SK-N-SH (cell line): Measurements from ENCODE around the gene PDZRN4. TPM values are rescaled to one million over a fixed set of nuclear protein-coding genes. Genes with fewer than 3 reads are reported as not detected.

Experiments
- CTCF ChIA-PET: fragments of 300-600, 350-600 bp; formaldehyde crosslinking; extraction: SDS; loops from one replicate; lab custom pipeline; 2021; lab: Yijun Ruan, JAX
- POLR2A ChIA-PET: fragments of 350-600 bp; sonication (Branson Sonifier 250); formaldehyde crosslinking; extraction: SDS; loops from one replicate; lab custom pipeline; 2020; ENCODE audit warnings: antibody characterized with exemption, inconsistent platforms; lab: Yijun Ruan, JAX
- DNase-seq: peaks from one replicate; pipeline ENCODE4 v3.0.0; 2012
- H2AFZ ChIP-seq: fragments of 200-600 bp; sonication (generic); 2 replicates; pipeline ENCODE4 v1.8.1; 2016; ENCODE audit warnings: antibody characterized with exemption, mild to moderate bottlenecking, low read depth
- H3F3A ChIP-seq: fragments of 200-600 bp; sonication (generic); replicated peaks from 2 replicates; pipeline ENCODE3; 2016; ENCODE audit warnings: antibody characterized with exemption, mild to moderate bottlenecking; ENCODE audit not compliant: insufficient read depth
- H3K27ac ChIP-seq, 2 experiments: fragments of 200-500 bp in 1 of 2; fragments of 200-600 bp in 1 of 2; sonication (Bioruptor generic) in 1 of 2; sonication (generic), shearing (Covaris generic) in 1 of 2; 2 replicates each; pipeline versions ENCODE4 v1.5.1 to v1.6.1; 2014 to 2016; ENCODE audit warnings: low read depth in 2 of 2, inconsistent platforms in 1 of 2, low read length in 1 of 2, mild to moderate bottlenecking in 1 of 2, mixed read lengths in 1 of 2
- H3K27me3 ChIP-seq: fragments of 200-600 bp; sonication (generic), shearing (Covaris generic); 2 replicates; pipeline ENCODE4 v1.6.1; 2016; ENCODE audit warnings: mixed run types; ENCODE audit not compliant: insufficient read depth
- H3K36me3 ChIP-seq, 2 experiments: fragments of 200-500 bp in 1 of 2; fragments of 200-600 bp in 1 of 2; sonication (Bioruptor generic) in 1 of 2; sonication (generic) in 1 of 2; replicated peaks in 1 of 2; 2 replicates each; pipeline versions ENCODE3 to v1.5.1; 2014 to 2016; ENCODE audit warnings: low read length in 1 of 2, mild to moderate bottlenecking in 1 of 2; ENCODE audit not compliant: insufficient read depth in 2 of 2, control insufficient read depth in 1 of 2
- H3K4me1 ChIP-seq, 2 experiments: fragments of 200-500 bp in 1 of 2; fragments of 200-600 bp in 1 of 2; sonication (Bioruptor generic) in 1 of 2; sonication (generic), shearing (Covaris generic) in 1 of 2; 2 replicates each; pipeline versions ENCODE4 v1.5.1 to v1.6.1; 2014 to 2016; ENCODE audit warnings: low read depth in 1 of 2, low read length in 1 of 2, mixed run types in 1 of 2; ENCODE audit not compliant: insufficient read depth in 2 of 2, control insufficient read depth in 1 of 2
- H3K4me2 ChIP-seq: fragments of 200-600 bp; sonication (generic), shearing (Covaris generic); 2 replicates; pipeline ENCODE4 v1.6.1; 2017; ENCODE audit warnings: mixed run types
- H3K4me3 ChIP-seq, 2 experiments: fragments of 200-500 bp in 1 of 2; fragments of 200-600 bp in 1 of 2; sonication (Bioruptor generic) in 1 of 2; sonication (generic), shearing (Covaris generic) in 1 of 2; 2 replicates each; pipeline versions ENCODE4 v1.5.1 to v1.8.1; 2014 to 2016; ENCODE audit warnings: low read depth in 2 of 2, inconsistent platforms in 1 of 2, low read length in 1 of 2, mild to moderate bottlenecking in 1 of 2, mixed read lengths in 1 of 2, moderate library complexity in 1 of 2
- H3K79me2 ChIP-seq: fragments of 200-600 bp; sonication (generic); 2 replicates; pipeline ENCODE4 v1.8.1; 2017; ENCODE audit warnings: mild to moderate bottlenecking; ENCODE audit not compliant: insufficient read depth
- H3K9ac ChIP-seq: fragments of 200-600 bp; sonication (generic); 2 replicates; pipeline ENCODE4 v1.6.1; 2017; ENCODE audit warnings: mixed run types
- H3K9me2 ChIP-seq: fragments of 200-600 bp; sonication (generic); 2 replicates; pipeline ENCODE4 v1.6.1; 2017; ENCODE audit warnings: mixed run types
- H3K9me3 ChIP-seq: fragments of 200-600 bp; sonication (generic); 2 replicates; pipeline ENCODE4 v1.6.1; 2017; ENCODE audit warnings: mixed run types, mild to moderate bottlenecking, moderate library complexity
- H4K20me1 ChIP-seq: fragments of 200-600 bp; sonication (generic); 2 replicates; pipeline ENCODE4 v1.6.1; 2017; ENCODE audit warnings: mild to moderate bottlenecking, mixed run types; ENCODE audit not compliant: insufficient read depth
- FOXJ3 ChIP-seq: sonication (generic); formaldehyde crosslinking; IDR thresholded peaks from 2 replicates; pipeline ENCODE4 v1.5.1; 2020; ENCODE audit warnings: mild to moderate bottlenecking, missing genetic modification reagents
- NRF1 ChIP-seq: IDR thresholded peaks from 2 replicates; pipeline ENCODE4 v1.6.1; 2012; ENCODE audit warnings: low read depth, mild to moderate bottlenecking, low read length
- RXRA ChIP-seq: IDR thresholded peaks from 2 replicates; pipeline ENCODE4 v1.4.0; 2012; ENCODE audit warnings: low read depth, mild to moderate bottlenecking, borderline replicate concordance
- SMC3 ChIP-seq: IDR thresholded peaks from 2 replicates; pipeline ENCODE4 v1.6.1; 2012; ENCODE audit warnings: low read depth, low read length, improper control_type of control experiment
- TCF12 ChIP-seq: IDR thresholded peaks from 2 replicates; pipeline ENCODE4 v1.4.0; 2012
- YY1 ChIP-seq: IDR thresholded peaks from 2 replicates; pipeline ENCODE4 v1.4.0; 2012; ENCODE audit warnings: low read depth, mild to moderate bottlenecking
- WGBS: methylation state at CpG from one replicate; pipeline ENCODE4 v1.1.6; 2017; ENCODE audit warnings: low lambda C conversion rate; 5-methylcytosine and 5-hydroxymethylcytosine counted together
- polyA plus RNA-seq, 3 experiments: library from polyadenylated mRNA; depleted of rRNA; stranded (reverse); fragments of >200 nt; gene quantifications; 2 replicates each; pipeline ENCODE4 v1.2.3, GENCODE V29; 2012
- TF ChIP-seq, protein P1 (sequence below): IDR thresholded peaks from 2 replicates; pipeline ENCODE4 v1.4.0; 2012; ENCODE audit warnings: low read depth, borderline replicate concordance
- TF ChIP-seq, protein P2 (sequence below): fragments of 200-600 bp; sonication (generic); IDR thresholded peaks from 2 replicates; pipeline ENCODE4 v1.6.1; 2017; ENCODE audit warnings: antibody characterized with exemption, mild to moderate bottlenecking, moderate library complexity
- TF ChIP-seq, protein P3 (sequence below): IDR thresholded peaks from 2 replicates; pipeline ENCODE4 v1.4.0; 2012; ENCODE audit warnings: low read depth, borderline replicate concordance

PDZRN4 gene
- polyA plus RNA-seq, 1 of the 3 experiments (the other 2 are of a cell fraction) = 0.02 TPM

DNA sequence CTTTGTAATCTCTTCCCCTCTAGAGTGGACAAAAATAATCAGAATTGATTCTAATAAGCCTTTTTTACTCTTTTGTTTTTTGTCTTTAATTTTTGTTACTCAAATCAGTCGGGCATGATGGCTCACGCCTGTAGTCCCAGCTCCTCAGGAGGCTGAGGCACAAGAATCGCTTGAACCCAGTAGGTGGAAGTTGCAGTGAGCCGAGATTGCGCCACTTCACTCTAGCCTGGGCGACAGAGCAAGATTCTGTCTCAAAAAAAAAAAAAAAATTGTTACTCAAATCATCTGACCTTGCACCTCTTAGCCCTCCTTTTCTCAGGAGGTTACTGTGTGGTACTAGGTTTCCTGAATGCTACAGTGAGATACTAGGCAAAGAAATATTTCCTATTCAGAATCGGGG lies 280.6 kb downstream of the PDZRN4 start:
- WGBS = 67% methylated on average over 7 of the region's 7 CpGs
- no peak overlapping the region for H2AFZ ChIP-seq
- H3K27ac ChIP-seq = no peak overlapping the region
- no peaks in the 10 kb centered on the region for H3K9me3 ChIP-seq
- no peaks in the 10 kb centered on the region for H3K79me2 ChIP-seq
- no peak overlapping the region for H3K4me3 ChIP-seq
- no peaks in the 10 kb centered on the region for H4K20me1 ChIP-seq
- no peak overlapping the region for H3K9ac ChIP-seq
- no peaks in the 10 kb centered on the region for H3K27me3 ChIP-seq
- no peak for TF ChIP-seq TCF12
- no peak for TF ChIP-seq YY1
- TF ChIP-seq RXRA = no peak
- no peak overlapping the region for H3K4me2 ChIP-seq
- H3K4me1 ChIP-seq = no peaks in the 10 kb centered on the region; a peak in 2 of 4 replicates
- no peak for DNase-seq
- H3K9me2 ChIP-seq = no peaks in the 10 kb centered on the region
- POLR2A ChIA-PET = no interaction called here
- no peaks in the 10 kb centered on the region for H3K36me3 ChIP-seq
- no peaks in the 10 kb centered on the region for H3F3A ChIP-seq
- CTCF ChIA-PET = no interaction called here

DNA sequence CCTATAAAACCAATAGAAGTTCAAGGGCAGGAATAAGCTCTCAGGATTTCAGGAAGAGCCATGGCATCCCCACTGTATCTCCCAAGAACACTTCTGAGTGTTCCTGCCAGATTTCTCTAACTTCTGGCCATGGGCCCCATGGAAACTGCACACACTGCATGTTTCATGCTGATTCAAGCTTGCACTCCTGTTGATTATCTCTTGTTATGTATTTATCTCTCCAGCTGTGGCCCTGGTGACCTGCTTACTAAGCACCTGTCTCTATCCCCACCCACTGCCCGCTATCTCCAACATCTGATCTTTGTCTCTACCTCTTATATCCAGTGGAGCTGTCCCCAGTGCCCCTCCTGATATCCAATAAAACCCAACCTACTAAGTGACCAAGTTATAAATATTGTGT lies 285.3 kb downstream of the PDZRN4 start:
- Histone ChIP-seq H3K27me3 (no peaks in the 10 kb centered on the region), H2AFZ (no peak overlapping the region), H3K4me2 (no peak overlapping the region), H3F3A (no peaks in the 10 kb centered on the region), H3K9me2 (no peaks in the 10 kb centered on the region), H4K20me1 (no peaks in the 10 kb centered on the region), H3K9ac (no peak overlapping the region), H3K4me3 (no peak overlapping the region), H3K36me3 (no peaks in the 10 kb centered on the region), H3K4me1 (no peaks in the 10 kb centered on the region), H3K79me2 (no peaks in the 10 kb centered on the region), H3K27ac (no peak overlapping the region), H3K9me3 (no peaks in the 10 kb centered on the region)
- CTCF ChIA-PET = no interaction called here
- 52% methylated on average over 1 of the region's 1 CpG for WGBS
- TF ChIP-seq FOXJ3 (CRISPR knock-in tag) (no peak), SMC3 (no peak), NRF1 (no peak)
- TF ChIP-seq, protein P1, sequence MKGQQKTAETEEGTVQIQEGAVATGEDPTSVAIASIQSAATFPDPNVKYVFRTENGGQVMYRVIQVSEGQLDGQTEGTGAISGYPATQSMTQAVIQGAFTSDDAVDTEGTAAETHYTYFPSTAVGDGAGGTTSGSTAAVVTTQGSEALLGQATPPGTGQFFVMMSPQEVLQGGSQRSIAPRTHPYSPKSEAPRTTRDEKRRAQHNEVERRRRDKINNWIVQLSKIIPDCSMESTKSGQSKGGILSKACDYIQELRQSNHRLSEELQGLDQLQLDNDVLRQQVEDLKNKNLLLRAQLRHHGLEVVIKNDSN = no peak
- TF ChIP-seq, protein P2, sequence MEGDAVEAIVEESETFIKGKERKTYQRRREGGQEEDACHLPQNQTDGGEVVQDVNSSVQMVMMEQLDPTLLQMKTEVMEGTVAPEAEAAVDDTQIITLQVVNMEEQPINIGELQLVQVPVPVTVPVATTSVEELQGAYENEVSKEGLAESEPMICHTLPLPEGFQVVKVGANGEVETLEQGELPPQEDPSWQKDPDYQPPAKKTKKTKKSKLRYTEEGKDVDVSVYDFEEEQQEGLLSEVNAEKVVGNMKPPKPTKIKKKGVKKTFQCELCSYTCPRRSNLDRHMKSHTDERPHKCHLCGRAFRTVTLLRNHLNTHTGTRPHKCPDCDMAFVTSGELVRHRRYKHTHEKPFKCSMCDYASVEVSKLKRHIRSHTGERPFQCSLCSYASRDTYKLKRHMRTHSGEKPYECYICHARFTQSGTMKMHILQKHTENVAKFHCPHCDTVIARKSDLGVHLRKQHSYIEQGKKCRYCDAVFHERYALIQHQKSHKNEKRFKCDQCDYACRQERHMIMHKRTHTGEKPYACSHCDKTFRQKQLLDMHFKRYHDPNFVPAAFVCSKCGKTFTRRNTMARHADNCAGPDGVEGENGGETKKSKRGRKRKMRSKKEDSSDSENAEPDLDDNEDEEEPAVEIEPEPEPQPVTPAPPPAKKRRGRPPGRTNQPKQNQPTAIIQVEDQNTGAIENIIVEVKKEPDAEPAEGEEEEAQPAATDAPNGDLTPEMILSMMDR = no peak
- TF ChIP-seq, protein P3, sequence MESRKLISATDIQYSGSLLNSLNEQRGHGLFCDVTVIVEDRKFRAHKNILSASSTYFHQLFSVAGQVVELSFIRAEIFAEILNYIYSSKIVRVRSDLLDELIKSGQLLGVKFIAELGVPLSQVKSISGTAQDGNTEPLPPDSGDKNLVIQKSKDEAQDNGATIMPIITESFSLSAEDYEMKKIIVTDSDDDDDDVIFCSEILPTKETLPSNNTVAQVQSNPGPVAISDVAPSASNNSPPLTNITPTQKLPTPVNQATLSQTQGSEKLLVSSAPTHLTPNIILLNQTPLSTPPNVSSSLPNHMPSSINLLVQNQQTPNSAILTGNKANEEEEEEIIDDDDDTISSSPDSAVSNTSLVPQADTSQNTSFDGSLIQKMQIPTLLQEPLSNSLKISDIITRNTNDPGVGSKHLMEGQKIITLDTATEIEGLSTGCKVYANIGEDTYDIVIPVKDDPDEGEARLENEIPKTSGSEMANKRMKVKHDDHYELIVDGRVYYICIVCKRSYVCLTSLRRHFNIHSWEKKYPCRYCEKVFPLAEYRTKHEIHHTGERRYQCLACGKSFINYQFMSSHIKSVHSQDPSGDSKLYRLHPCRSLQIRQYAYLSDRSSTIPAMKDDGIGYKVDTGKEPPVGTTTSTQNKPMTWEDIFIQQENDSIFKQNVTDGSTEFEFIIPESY = no peak
- POLR2A ChIA-PET = no interaction called here
- no peak for DNase-seq
